Hematopoietic multipotent progenitor cell treated with erythropoietin and hydrocortisone succinate and interleukin-3 and kit ligand, for 17 days (in vitro differentiated cells): Measurements from ENCODE around the gene SLC35F3.
"Not testable (repeated sequence)": the region's sequence is repeated elsewhere in the genome, so short reads cannot be mapped to it uniquely, and the experiment has no call there.

Experiments used
- DNase-seq: peaks from one replicate; pipeline ENCODE4 v3.0.0-alpha.2; 2015; ENCODE audit warnings: low spot score

Gene SLC35F3

GRCh38 chr1:234106032-234106431, 201.6 kb downstream of the SLC35F3 start:
- no peak for DNase-seq

DNA sequence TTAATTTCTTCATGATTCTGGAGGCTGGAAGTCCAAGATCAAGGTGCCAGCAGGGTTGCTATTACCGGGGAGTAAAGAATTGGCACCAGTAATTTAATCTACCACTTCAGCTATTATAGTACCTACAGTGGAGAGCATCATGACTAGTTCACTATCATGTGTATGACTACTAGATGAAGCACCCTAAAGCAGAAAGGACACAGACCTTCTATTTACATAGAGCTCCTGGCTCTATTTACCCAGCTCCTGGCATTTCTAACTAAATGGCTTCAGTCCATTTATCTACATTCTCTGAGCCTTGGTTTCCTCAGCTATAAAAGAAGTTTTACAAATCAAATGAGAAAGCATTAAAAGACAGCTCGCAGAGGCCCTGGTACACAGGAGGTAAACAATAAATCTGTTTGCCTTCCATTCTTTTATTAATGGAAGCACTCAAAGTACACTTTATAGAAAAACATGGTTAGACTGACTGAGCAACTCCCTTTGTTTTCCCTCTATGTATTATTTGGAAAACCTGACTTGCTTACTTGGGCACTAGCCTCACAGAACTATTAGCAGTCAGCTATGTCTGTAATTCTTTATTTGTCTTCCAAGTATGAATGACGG, 203.0 kb downstream of the SLC35F3 start:
- no peak for DNase-seq

GRCh38 chr1:234108921-234109320, 204.4 kb downstream of the SLC35F3 start:
- no peak for DNase-seq

DNA sequence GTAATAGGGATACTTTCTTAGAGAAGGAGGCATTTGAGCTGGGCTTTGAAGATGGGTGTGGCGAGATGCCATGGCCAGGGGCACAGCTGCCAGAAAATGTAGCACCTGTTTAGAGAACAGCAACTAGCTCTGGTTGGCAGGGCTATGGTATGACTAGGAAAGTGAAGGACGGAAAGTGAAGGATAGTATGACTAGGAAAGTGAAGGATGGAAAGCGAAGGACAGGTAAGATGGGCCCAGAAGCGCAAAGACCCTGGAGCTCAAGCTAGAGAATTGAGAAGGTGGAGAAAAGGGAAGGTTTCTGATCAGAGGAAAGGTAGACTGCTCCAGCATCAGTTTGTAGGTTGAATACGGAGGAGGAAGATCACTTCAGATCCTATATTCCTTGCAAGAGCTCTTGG, 205.4 kb downstream of the SLC35F3 start:
- no peak for DNase-seq

DNA sequence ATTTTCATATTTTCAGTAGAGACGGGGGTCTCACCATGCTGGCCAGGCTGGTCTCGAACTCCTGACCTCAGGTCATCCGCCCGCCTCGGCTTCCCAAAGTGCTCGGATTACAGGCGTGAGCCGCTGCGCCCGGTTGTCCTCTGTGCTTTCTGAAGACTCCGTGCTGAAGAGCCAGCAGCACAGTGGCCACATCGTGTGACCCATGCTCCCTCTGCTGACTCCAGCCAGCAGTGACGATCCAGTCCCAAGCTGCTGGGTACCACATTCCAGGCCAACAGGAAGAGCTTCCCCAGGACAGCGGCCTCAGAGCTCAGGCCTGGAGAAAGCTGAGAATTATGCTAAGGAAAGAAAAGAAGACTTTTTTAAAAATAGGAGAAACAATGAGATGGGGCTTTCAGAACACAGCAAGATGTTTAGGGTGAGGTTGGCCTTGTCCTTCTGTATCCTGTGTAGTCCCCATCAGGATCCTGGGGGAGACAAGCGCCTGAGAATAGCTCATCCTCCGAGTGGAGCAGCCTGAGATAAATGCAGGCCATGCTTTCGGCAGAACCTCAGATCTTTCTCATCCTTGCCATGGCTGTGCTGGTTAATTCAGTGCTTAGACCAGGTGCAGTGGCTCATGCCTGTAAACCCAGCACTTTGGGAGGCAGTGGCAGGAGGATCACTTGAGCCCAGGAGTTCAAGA, 207.1 kb downstream of the SLC35F3 start:
- DNase-seq: no peak

GRCh38 chr1:234114648-234115307, 210.3 kb downstream of the SLC35F3 start:
- peak; percentile 32 for DNase-seq

DNA sequence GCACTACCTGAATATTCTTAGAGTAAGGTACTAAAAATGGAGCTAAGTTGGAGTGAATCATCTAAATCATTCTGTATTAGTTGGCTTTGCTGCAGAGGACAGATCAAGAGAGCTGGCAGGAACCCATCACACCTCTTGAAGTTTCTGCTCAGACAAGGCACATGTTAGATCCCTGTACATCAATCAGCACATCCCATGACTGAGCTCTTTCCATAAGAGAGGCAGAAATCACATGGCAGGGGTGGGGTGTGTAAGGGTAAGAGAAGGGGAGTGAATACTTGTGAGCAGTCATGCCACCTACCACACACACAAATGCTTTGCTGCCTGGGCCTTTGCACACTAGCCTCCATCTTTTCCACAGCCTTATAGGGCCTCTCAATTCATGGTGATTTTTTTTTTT, 214.4 kb downstream of the SLC35F3 start:
- DNase-seq: no peak

DNA sequence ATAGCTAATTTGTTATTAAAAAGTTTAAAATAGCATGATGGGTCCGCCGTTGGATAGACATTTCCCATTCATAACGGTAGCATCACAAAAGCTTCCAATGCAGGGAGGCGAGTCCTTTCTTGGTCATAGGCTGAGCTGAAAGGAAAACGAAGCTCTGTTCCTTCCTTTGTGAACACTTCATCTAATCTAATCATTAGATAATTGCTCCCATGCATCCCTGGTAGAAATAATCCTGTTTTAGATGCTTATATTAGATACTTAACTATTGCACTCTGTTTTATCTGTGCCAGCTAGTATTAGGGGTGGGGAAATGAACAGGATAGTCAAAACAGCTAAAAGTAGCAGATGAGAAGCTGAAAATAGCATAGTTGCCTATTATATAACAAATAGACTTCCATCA, 215.0 kb downstream of the SLC35F3 start:
- DNase-seq: no peak

DNA sequence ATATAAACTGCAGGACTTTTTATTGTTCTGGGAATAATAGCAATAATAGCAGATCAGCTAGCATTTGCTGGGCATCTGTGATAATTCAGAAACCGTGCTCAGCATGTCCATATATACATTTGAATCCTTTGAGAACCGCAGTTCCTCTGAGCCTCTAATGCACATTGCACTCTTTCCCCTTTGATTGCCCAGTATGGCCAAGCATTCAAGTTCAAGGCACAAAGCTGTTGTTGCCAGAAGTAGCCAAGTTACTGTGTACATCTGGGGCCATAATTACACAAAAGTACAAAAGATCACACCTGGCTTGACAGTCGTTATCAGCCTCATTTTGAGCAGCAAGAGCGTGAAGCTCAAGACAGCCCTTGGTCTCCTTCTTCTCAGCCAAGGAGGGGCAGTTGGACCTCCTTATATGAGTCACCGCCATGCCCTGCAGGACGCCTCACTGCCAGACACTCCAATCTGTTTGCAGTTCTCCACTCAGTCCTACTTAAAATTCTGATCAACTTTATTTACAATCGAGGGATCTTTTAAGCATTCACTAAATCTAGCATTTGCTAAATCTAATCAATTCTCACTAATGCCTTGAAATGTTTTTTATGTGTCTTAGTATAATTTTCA, 216.0 kb downstream of the SLC35F3 start:
- no peak for DNase-seq

GRCh38 chr1:234121659-234122058, 217.2 kb downstream of the SLC35F3 start:
- DNase-seq: not testable (repeated sequence)

GRCh38 chr1:234122571-234122970, 218.1 kb downstream of the SLC35F3 start:
- not testable (repeated sequence) for DNase-seq

- no peak for DNase-seq
Observed at GRCh38 chr1:234123867-234124266, 219.4 kb downstream of the SLC35F3 start.

- DNase-seq: no peak
Observed at GRCh38 chr1:234125283-234125682, 220.8 kb downstream of the SLC35F3 start.

- no peak for DNase-seq
Observed at GRCh38 chr1:234125714-234126113, 221.2 kb downstream of the SLC35F3 start.

GRCh38 chr1:234127026-234127671, 222.7 kb downstream of the SLC35F3 start:
- no peak for DNase-seq

DNA sequence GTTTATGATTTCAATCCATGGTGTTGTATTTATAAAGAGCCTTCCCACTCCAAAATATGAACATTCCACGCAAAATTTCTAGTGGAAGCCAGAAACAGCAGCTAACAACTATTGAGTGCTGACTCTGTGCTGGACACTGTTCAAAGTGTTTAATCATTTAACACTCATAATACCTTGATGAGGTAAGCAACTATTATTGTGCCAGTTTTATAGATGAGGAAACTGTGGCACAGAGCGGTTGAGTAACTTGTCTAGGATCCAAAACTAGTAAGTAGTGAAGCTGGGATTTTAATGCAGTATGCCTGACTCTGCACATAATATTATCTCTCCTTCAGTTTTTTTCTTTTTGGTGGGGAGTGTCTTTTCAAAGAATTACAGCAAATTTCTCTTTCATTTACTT, 228.3 kb downstream of the SLC35F3 start:
- no peak for DNase-seq

GRCh38 chr1:234134878-234135277, 230.4 kb downstream of the SLC35F3 start:
- no peak for DNase-seq

DNA sequence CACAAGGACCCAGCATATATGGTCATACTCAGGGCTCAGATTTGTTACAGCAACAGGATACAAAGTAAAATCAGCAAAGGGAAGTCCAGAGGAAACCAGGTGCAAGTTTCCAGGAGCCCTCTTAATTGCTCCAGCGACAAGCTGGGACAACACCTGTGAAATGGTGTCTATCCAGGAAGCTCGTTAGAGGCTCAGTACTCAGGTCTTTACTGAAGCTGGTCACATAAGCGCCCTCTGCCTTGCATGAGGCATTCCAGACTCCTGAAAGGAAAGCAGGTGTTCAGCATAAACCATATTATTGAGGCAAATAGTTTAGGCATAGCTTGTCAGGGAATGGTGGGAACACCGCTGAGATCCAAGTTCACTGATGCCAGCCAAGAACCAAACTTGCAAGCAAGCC, 231.0 kb downstream of the SLC35F3 start:
- no peak for DNase-seq

DNA sequence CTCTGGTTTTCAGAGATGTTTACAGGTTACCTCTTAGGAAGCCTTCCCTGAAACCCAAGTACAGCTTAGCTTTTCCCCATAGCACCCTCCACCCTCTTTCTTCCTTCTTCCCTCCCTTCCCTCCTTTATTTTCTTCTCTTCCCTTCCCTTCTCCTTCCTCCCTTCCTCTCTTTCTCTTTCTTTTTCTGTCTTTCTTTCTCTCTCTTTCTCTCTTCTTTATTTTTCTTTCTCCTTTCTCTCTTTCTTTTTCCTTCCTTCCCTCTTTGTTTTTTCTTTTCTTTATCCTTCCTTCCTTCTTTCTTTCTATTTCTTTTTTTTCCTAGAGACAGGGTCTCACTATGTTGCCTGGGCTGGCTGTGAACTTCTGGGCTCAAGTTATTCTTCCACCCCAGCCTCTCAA, 231.6 kb downstream of the SLC35F3 start:
- DNase-seq: no peak

GRCh38 chr1:234139966-234140365, 235.5 kb downstream of the SLC35F3 start:
- no peak for DNase-seq

- no peak for DNase-seq
Observed at GRCh38 chr1:234140388-234140787, 235.9 kb downstream of the SLC35F3 start.

GRCh38 chr1:234141006-234141405, 236.5 kb downstream of the SLC35F3 start:
- DNase-seq: no peak

GRCh38 chr1:234143681-234144080, 239.2 kb downstream of the SLC35F3 start:
- DNase-seq: no peak
